Lung microvascular endothelial cell (primary cell): ENCODE results near the gene NISCH. TPM values are rescaled to one million over a fixed set of nuclear protein-coding genes. Genes with fewer than 3 reads are reported as not detected.

Experiments used
- DNase-seq, 2 donors: peaks; one replicate each; pipeline versions ENCODE4 v3.0.0 to v3.0.0-alpha.2; 2010; ENCODE audit warnings: low read depth in 2 of 2
- total RNA-seq: library from RNA; depleted of rRNA; stranded (reverse); fragments of >200 nt; gene quantifications from 2 replicates; pipeline ENCODE4 v1.2.1, GENCODE V29; 2014

Gene NISCH
- total RNA-seq, 1 donor from 2014 or later: 38.1 TPM

DNA sequence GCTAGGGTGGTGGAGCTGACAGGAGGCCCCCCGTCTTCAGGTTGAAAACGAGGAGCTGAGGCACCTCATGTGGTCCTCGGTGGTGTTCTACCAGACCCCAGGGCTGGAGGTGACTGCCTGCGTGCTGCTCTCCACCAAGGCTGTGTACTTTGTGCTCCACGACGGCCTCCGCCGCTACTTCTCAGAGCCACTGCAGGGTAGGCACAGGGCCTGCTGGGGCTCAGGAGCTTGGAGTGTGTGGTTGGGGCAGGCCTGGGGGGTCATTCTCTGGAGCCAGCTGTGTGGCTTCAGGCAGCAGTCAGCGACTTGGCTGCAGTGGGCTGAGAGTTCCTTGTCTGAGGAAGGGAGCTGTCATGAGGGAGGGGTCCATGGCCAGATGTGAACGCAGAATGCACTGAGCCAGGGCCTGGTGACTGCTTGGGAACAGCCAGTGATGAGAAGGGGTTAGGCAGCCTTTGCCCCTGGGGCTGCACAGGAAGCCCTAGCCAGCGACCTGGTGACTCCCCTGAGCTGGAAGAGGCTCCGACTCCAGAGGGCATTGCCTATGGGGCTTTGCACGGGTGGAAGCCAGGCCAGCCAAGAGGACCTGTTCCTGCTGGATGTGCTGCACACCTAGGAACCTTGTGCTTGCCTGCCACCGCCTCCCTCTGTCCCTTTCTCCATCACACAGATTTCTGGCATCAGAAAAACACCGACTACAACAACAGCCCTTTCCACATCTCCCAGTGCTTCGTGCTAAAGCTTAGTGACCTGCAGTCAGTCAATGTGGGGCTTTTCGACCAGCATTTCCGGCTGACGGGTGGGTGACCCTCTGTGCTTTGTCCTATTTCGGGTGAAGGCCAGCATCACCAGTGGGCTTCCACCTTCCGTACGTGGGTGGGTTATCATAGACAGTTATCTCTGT, 34.9 kb downstream of the NISCH start:
- DNase-seq: peak in 1 of 2 donors; percentile 16

DNA sequence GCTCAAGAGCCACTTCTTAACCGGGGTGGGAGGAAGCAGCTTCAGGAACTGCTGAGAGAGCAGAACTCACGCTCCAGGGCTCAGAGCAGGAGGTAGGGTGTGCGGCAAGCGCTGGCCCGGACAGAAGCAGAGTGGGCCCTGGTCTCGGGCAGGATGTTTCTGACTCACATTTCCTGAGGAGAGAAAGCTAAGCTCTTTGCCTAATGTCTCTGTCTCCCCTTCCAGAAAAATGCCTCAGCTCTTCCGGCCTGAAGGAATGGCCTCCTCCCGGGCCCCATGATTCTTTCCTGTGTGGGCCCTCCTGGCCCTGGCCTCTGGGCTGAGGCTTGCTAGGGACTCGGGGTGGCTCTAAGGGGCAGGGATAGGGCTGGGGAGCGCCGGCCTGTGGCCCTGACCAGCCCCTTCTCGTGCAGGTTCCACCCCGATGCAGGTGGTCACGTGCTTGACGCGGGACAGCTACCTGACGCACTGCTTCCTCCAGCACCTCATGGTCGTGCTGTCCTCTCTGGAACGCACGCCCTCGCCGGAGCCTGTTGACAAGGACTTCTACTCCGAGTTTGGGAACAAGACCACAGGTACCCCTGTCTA, 35.6 kb downstream of the NISCH start:
- peak; percentile 81 to 96 for DNase-seq

DNA sequence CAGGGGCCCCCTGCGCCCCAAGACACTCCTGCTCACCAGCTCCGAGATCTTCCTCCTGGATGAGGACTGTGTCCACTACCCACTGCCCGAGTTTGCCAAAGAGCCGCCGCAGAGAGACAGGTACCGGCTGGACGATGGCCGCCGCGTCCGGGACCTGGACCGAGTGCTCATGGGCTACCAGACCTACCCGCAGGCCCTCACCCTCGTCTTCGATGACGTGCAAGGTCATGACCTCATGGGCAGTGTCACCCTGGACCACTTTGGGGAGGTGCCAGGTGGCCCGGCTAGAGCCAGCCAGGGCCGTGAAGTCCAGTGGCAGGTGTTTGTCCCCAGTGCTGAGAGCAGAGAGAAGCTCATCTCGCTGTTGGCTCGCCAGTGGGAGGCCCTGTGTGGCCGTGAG, 36.7 kb downstream of the NISCH start:
- DNase-seq: no peak

DNA sequence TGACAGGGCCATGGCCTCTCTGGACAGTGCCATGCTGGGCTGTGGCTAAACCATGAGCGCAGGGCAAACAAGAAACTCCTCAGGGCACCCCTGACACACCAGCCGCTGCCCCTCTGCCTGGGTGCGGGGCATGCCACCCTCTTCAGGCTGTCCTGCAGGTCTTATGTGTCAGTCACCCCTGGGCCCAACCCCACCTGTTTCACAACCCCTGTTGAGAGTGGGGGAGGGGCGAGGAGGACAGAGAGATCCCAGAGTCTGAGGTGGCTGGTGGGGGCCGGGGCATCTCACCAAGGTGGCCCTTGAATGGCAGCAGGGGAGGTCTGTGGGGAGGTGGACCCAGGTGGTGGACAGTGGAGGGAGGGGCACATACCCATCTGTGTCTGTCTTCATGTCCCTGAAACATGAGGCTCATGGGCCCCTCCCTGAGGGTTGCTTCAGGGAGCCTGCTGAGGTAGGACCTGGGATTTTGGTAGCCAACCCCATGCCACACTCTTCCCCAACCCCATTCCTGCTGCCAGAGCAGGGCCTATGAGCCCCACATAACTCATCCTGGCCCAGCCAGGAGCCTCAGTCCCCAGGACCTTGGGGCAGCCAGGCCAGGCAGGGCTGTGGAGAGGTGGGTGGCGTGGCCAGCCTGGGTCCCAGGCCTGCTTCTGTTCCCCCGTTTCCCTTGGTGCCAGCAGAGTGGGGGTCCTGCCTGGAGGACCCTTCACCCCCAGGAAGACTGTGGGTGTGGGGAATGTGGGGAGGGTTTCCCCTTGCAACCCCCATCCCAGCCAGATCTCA, 38.0 kb downstream of the NISCH start:
- no peak for DNase-seq

DNA sequence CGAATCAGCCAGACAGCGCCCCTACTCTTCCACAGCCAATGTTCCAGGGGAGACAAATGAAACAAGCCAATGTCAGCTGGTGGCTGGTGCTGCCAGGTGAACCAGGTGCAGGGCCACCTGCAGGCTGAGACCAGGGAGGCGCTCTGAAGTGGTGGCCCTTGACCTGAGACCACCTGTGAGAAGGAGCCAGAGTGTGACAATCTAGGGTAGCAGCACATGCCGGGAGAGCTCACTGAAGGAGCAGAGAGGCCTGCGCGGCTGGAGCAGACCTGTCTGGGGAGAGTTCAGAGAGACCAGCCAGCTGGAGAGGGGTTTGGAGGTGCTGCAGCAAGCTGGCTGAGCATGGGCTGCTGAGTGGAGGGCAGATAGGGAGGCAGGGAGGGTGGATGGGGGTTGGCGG, 39.0 kb downstream of the NISCH start:
- DNase-seq: no peak

DNA sequence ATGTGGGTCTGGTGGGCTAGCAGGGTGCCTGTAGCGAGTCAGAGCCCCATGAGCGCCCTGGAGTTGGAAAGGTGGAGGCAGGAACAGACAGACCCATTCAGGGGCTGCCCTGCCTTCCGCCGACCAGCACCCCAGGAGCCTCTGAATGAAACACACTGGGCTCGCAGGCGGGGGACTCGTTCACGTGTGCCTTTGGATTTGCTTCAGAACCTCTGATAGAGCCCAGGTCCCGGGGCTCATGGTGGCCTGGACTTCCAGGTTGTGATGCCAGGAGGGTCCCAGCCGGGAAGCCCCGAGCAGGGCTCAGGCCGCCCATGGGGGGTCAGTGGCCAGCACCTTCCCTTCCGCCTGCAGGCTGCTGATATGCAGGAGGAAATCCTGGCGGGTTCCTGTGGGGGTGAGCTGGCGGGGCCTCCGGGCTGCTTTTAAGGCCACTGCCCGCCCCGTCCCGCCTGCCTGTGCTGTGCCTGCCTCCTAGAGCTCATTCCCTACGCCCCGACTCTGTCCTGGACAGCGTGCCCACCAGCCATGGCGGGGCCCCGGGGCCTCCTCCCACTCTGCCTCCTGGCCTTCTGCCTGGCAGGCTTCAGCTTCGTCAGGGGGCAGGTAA, 39.6 kb downstream of the NISCH start, which contains the start of gene STAB1:
TSS of gene STAB1 (plus strand) at position 453 of the 610 bp plus-strand sequence. CDS start at position 529, 76 bp downstream.
- peak; percentile 92 to 98 for DNase-seq

DNA sequence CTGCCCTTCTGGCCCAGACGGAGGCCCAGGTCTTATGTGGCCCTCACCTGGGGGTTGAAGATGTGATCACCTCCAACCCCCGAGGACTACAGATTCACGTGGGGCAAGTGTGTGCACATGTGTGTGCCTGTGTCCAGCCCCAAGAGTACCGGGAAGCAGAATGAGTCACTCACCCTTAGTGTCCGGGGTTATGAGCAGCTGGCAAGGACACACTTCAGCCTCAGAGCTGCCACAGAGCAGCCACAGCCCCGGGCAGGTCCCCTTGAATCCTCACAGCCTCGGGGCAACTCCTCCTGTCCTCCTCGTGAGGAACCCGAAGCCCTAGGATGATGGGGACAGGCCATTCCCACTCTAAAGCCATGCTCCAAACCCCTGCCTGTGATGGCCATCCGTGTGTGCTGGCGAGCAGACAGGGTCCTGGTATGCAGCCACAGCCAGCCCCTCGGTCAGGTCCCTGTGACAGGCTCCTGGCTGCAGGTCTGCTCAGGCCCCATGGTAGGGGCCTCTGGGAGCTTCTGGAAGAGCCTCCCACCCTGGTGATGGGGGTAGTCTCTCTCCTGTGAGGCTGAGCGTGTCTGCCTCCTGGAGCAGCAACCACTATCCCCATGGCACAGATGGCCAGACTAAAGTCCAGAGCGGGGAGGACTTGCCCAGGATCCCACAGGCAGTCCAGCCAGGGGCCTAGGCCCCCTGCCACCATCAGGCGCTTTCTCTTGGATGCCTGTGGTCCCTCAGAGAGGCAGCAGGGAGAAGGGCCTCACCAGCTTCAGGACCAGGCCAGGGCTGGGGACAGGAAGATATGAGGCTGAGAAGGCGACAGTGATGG, 40.6 kb downstream of the NISCH start:
- DNase-seq: peak; percentile 85 to 88

DNA sequence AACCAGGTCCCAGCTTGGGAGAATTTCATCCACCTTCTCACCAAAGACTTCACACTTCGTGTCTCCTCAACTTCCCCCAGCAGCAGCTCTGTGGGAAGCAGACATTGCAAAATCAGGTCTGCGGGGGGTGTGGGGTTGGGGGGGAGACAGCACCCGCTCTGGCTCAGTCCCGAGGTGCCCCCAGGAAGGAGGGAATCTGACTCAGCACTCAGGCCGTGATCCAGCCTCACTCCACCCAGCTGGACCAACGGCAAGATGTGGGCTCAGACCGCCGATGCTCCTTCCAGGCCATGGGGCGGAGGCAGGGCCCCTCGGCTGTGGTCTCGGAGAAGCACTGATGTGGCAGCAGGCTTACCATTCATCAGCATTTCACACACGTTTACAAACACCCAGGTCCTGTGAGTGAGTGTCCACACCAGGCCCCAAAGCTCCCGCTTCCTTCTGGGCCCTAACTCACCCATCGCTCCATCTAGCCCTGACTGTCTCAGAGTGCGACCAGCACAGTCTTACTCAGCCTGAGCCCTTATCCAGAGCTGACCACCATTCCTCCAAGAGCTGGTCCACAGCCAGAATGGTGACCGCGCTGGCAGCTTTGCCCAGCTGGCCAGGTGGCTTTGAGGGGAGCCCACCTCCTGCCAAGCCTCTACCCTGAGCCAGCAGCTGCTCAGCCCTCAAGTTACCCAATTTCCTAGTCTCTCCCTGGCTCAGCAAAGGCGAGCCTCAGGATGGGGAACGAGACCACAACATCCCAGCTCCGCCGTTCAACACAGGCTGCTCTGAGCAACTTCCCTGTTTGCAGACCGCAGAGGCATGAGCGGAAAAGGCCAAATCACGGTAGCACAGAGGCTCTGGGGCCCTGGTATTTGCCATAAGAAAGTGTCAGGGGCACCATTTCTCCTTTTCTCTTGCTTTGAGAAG, 43.0 kb downstream of the NISCH start:
- peak in 1 of 2 donors; percentile 37 for DNase-seq

DNA sequence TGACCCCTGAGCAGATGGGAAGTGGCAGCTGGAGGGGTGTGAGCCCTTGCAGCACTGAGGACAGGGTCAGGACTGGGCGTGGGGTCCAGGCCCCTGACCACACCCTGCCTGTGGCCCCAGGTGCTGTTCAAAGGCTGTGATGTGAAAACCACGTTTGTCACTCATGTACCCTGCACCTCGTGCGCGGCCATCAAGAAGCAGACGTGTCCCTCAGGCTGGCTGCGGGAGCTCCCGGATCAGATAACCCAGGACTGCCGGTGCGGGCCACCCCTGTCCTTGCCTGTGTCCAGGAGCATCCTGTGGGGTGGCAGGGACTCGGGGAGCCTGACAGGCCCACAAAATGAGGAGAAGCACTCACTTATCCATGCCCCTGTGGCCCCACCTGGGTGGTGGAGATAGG, 45.6 kb downstream of the NISCH start:
- DNase-seq: no peak

DNA sequence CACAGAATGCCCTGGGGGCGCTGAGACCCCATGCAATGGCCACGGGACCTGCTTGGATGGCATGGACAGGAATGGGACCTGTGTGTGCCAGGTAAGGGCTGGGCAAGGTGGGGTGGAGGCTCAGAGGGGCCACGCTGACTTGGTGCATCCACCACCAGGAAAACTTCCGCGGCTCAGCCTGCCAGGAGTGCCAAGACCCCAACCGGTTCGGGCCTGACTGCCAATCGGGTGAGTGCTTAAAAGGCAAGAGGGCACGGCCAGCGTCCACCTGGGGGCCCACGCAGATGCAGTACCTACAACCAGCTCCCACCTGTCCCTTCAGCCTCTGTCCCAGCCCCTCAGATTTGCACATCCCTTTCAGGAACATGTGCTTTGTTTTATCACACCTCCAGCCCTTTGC, 46.6 kb downstream of the NISCH start:
- no peak for DNase-seq

DNA sequence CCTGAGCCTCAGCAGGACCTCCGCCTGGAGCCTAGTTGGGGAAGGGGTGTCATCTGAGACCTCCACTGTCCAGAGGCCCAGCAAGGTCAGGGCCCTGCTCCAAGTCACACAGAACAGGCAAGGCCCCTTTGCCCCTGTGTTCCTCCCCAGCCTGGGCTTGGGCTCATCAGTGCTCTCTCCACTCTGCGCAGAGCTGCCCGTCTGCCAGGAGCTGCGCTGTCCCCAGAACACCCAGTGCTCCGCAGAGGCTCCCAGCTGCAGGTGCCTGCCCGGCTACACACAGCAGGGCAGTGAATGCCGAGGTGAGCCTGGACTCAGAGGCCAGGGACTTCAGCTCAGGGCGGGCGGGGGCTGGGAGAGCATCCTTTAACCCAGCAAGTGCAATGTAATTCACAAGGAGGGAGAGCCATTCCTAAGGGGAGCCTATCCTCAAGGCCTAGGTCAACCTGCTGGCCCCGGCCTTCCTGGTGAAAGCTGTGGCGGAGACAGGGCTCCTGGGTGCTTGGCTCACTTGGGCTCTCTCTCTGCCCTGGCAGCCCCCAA, 47.5 kb downstream of the NISCH start:
- no peak for DNase-seq

DNA sequence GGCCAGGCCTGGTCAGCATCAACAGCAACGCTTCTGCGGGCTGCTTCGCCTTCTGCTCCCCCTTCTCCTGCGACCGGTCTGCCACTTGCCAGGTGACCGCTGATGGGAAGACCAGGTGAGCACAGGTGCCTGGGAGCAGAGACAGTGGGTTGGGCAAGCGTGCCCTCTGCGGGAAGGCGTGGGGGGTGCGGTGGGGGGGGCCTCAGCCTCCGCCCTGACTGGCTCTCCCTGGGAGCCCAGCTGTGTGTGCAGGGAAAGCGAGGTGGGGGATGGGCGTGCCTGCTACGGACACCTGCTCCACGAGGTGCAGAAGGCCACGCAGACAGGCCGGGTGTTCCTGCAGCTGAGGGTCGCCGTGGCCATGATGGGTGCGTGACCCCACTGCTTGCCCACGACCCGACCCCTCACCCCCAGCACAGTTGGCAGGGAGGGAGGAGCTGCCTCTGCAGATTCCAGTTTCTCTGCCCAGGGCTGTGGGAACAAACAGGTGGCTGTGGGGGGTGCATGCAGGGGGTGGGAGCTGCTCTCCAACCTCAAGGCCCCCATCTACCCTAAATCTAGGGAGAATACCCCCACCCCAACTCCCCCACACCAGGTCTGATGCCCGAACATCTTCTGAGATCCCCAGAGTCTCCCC, 48.5 kb downstream of the NISCH start:
- DNase-seq: no peak

DNA sequence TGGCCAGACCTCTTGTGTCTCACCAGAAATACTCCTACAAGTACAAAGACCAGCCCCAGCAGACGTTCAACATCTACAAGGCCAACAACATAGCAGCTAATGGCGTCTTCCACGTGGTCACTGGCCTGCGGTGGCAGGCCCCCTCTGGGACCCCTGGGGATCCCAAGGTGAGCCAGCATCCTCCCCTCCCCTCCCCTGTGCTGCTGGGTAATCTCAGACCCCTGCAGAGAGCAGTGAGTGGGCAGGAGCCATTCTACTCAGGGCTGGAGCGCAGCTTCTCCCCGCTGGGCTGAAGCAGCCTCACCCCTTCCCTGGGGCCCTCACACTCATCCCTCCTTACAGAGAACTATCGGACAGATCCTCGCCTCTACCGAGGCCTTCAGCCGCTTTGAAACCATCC, 49.6 kb downstream of the NISCH start:
- no peak for DNase-seq

DNA sequence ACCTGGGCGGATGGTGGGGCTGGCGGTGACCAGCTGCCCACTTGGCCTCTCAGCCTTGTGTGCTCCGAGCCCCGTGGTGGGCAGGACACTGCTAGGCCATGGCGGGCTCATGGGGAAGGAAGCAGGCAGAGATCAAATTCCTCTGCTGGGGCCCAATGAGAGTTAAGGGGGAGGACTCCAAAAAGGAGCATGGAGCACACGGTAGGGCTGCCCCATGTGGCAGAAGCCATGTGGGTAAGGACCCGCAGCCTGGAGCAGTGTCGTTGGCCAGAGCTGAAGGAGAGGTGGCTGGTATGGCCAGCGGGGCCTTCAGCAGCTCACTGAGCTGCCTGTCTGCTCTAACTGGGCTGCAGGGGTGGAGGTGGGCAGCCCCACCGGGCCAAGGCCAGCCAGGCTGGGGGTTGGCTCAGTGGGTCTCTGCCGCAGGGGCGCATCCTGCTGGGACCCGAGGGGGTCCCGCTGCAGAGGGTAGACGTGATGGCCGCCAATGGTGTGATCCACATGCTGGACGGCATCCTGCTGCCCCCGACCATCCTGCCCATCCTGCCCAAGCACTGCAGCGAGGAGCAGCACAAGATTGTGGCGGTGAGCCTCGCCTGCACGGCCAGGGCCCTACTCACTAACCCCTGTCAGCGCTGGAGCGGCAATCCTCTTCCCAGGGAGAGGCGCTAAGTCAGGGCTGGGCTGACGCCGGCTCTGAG, 51.0 kb downstream of the NISCH start:
- no peak for DNase-seq

DNA sequence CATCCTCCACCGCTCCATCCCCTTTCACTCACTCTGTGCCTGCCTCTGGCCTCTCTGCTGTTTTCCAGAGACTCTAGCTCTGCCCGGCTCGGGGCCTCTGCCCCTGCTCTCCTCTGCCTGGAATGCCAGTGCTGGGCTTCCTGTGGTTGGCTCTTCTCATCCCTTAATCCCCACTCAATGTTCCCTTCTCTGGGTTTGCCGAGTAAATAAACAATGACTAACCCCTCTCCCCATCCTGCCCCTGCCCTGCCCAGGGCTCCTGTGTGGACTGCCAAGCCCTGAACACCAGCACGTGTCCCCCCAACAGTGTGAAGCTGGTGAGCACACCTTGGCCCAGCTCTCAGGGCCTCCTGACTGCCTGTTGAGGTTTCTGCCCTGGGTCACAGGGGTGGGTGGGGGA, 52.0 kb downstream of the NISCH start:
- peak; percentile 20 to 37 for DNase-seq

DNA sequence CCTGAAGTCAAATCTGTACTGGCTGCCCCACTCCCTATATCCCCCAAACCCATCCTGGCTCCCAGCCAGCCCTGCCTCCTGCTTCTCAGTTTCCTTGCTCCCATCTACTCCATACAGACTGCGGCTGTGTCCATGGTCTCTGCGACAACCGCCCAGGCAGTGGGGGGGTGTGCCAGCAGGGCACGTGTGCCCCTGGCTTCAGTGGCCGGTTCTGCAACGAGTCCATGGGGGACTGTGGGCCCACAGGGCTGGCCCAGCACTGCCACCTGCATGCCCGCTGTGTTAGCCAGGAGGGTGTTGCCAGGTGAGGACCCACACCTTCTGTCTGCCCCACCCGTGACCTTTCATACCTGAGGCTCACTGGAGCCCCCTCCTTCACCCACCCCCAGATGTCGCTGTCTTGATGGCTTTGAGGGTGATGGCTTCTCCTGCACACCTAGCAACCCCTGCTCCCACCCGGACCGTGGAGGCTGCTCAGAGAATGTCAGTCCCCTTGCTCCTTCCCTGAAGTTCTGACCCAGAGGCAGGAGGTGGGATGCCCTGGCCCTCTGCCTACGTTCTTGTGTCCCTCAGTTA, 54.4 kb downstream of the NISCH start:
- DNase-seq: no peak

DNA sequence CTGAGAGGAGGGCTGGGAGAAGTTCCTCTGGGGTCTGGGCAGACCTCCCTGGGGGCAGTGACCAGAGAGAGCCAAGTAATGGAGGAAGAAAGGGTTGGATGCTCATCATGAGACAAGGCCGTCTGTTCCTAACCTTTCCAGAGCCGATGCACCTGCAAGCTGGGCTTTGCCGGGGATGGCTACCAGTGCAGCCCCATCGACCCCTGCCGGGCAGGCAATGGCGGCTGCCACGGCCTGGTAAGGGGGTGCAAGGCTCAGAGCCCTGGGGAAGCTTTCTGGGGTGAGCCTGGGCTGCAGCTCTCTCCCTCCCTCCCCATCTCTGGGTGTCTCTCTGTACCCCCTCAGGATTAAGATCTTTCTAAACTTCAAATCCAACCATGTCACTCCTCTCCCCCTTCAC, 56.1 kb downstream of the NISCH start:
- DNase-seq: no peak

DNA sequence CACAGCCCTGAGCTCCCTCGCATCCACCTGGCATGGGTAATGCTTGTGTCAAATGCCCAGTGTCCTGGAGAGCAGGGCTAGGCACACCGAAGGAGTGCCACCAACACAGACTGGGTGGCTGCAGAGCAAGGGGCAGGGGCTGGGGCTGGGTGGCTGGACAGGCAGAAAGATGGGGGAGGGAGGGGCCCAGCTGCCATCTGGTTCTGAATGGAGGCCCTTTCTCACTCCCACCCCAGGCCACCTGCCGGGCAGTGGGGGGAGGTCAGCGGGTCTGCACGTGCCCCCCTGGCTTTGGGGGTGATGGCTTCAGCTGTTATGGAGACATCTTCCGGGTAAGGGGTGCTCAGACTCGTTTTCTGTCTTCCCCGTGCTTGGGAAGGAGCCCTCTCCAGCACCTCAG, 56.7 kb downstream of the NISCH start:
- DNase-seq: no peak
